Measurements from ENCODE around the gene FGFR1OP2.
A peak's percentile ranks its signal among the peaks of the same experiment; 100 is the strongest.

FGFR1OP2 gene

GRCh38 chr12:26918321-26919215 lies 19.7 kb upstream of the FGFR1OP2 start:
- TF ChIP-seq CTCF (IDR thresholded peaks at IDR 0.05), result peak; percentile 45

DNA sequence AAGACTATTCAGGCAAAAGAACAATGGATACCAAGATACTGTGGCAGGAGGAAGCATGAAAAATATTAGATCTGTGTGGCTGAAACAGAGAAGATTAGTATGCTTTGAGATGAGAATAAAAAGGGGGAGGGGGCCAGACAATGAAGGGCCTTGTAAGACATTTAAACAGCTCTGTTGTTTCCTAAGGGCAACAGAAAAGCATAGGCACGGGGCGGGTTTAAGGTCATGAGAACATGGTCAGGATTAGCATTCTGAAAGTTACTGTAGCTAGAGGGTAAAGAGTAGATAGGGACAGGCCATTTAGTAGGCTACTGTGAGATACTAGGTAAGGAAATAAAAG lies 19.1 kb upstream of the FGFR1OP2 start:
- TF ChIP-seq CTCF (IDR thresholded peaks at IDR 0.05), result no peak

GRCh38 chr12:26921886-26922285 lies 16.4 kb upstream of the FGFR1OP2 start:
- no peak for TF ChIP-seq CTCF (IDR thresholded peaks at IDR 0.05)

GRCh38 chr12:26928661-26929060 lies 9.6 kb upstream of the FGFR1OP2 start:
- TF ChIP-seq CTCF (IDR thresholded peaks at IDR 0.05), result no peak

DNA sequence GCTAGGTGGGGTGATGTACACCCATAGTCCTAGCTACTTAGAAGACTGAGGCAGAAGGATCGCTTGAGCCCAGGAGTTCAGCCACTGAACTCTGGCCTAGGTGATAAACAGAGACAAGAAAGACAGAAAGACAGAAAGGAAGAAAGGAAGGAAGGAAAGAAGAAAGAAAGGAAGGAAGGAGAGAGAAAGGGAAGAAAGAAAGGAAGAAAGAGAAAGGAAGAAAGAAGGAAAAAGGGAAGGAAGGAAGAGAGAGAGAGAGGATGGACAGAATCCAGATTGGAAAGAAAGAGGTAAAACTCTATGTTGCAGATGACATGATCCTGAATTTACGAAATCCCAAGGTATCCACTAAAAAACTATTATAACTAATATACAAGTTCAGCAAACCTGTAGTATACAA lies 8.7 kb upstream of the FGFR1OP2 start:
- no peak for TF ChIP-seq CTCF (IDR thresholded peaks at IDR 0.05)

DNA sequence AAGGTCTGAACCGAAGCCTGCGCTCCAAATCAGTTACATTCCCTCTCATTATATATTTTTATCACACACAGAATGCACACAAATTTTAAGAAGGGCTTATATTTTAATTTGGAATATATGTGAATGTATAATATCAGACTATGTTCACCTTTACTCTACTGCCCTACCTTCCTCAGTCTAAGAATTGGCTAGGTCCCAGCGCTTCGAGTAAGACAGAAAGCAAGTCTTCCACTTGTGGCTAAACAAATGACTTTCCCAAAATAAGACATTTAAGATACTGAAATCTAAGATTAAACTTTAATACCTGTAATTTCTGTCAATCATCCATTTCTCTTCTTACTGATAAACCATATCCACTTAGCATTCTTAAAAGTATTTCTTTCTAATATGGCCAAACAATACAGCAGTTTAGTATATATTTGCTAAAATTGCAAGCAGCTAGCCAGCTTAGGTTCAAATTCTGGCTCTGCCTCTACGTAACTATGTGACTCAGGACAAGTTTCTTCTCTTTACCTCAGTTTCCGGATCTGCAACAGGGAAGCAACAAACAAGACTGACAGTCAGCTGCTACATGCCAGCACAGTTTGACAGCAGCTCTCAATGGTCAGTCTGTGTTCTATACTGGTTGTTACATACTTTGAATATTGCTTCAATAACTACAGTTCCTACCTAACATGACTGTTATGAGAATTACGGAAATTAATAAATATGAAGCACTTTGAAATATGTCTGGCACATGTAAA lies 2.5 kb upstream of the FGFR1OP2 start:
- TF ChIP-seq CTCF (IDR thresholded peaks at IDR 0.05), result no peak

DNA sequence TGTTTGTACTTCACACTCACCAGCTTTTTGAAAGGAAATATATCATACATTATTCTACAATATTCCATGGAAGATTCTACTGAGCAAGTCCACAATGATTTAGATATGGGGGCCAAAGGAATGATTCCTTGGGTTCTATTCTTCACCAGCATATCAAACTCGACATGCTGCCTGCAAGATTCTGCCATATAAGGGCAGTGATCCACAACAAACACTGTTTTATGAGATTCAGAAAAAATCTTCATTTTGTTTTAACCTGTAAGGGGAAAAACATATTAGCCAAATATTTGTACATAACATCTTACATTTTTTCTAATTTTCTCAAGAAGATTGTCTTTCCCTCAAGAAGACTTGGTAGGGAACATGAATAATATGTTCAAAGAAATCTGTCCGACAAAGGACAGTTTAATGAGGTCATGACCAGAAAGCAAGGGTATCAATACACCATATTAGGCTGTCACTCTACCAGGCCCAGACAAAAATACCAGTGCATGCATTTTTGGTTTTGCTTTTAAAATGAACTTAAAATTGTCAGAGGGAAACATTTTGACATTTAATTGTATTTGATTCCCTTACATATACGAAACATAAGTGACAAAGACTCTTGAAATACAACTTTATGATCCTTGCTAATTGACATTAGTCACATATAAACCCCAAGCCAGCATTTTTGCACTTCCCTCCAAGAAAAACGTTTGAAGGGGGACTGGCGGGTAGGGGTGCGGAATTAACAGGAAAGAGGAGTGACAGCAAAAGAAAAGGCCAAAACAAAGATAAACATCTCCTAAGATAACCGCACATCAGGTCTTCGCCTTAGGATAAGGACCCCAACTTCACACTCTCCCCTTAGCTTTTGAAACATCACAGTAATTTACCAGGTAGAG lies 1.5 kb upstream of the FGFR1OP2 start:
- no peak for TF ChIP-seq CTCF (IDR thresholded peaks at IDR 0.05)
